Peyer's patch (tissue), 4 donors: ENCODE results near the gene KCTD15. TPM values are rescaled to one million over a fixed set of nuclear protein-coding genes. Genes with fewer than 3 reads are reported as not detected.

ENCODE experiments used
- DNase-seq, 3 donors: peaks; one replicate each; pipeline ENCODE4 v3.0.0-alpha.2; 2017 to 2019
- H3K27ac ChIP-seq, 4 donors: fragments of 200-600 bp; sonication (generic); one replicate each; pipeline ENCODE4 v1.5.1; 2016 to 2019
- H3K27me3 ChIP-seq, 2 donors: fragments of 200-600 bp; sonication (generic); one replicate each; pipeline ENCODE4 v1.5.1; 2019
- H3K36me3 ChIP-seq, 3 donors: fragments of 200-600 bp; sonication (generic); one replicate each; pipeline ENCODE4 v1.5.1; 2016 to 2019
- H3K4me1 ChIP-seq, 4 donors: fragments of 200-600 bp; sonication (generic); one replicate each; pipeline ENCODE4 v1.5.1; 2016 to 2019
- H3K4me3 ChIP-seq, 4 donors: fragments of 200-600 bp; sonication (generic); 1 replicate in 3 of 4; 2 replicates in 1 of 4; pipeline ENCODE4 v1.5.1; 2016 to 2019; ENCODE audit warnings: mild to moderate bottlenecking in 1 of 4
- H3K9me3 ChIP-seq, 4 donors: fragments of 200-600 bp; sonication (generic); one replicate each; pipeline ENCODE4 v1.5.1; 2016 to 2019; ENCODE audit warnings: mild to moderate bottlenecking in 1 of 4
- POLR2A ChIP-seq, 2 donors: fragments of 450-650 bp; IDR thresholded peaks; one replicate each; pipeline ENCODE4 v1.5.1; 2017; ENCODE audit warnings: antibody characterized with exemption in 2 of 2, mild to moderate bottlenecking in 2 of 2, moderate library complexity in 2 of 2
- total RNA-seq, 4 donors: library from RNA; depleted of rRNA; stranded (reverse); fragments of >200 nt; gene quantifications; one replicate each; pipeline ENCODE4 v1.1.0, GENCODE V29; 2016
- TF ChIP-seq, protein P1 (sequence below), 6 experiments: fragments of 450-650 bp in 4 of 6; fragments of 200-600 bp in 2 of 6; sonication (generic) in 1 of 6; IDR thresholded peaks; one replicate each; pipeline ENCODE4 v1.5.1; 2017 to 2019; ENCODE audit warnings: antibody characterized with exemption in 6 of 6, mild to moderate bottlenecking in 3 of 6, moderate library complexity in 1 of 6

Gene KCTD15
- total RNA-seq, 4 donors from 2014 or later, result 5.4 to 33.5 (median 21.6) TPM

DNA sequence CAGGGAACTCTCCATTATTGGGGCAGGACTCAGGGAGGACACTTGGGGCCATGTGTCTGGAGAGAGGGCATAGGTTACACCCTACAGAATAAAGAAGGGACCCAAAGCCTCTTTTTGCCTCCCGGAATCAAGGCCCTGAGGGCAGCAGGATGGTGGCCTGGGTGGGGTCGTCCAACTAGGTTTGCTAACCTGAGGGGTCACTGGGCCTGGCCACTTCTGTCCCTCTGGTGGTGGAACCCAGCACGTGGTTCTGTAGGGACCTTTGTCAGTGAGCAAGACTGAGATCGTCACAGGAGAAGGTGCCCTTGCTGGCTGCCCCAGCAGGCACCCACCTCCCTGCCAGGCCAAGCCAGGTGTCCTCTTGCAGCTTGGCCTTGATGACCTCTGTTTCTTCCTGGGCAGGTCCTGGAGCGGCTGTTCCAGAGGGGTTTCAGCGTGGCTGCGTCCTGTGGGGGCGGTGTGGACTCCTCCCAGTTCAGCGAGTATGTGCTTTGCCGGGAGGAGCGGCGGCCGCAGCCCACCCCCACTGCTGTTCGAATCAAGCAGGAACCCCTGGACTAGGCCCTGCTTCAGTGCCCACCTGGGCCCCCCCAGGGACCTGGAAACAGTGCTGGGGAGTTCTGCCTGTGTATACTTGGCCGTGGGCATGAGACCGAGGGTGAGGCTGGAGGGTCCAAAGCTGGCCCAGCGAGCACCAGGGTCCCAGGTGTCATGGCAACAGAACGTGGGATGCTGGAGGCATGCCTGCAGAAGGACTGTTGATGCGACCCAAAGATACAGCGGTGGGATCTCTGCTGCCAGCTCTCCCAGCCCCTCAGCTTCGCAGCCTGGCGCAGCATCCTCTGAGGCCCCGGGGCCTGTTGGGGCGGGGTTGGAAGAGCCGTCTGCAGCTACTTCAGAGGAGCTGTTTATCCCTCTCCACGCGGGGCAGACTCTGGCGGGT is 16.0 kb downstream of the KCTD15 start:
- Histone ChIP-seq H3K4me1 (peaks cover 0 to 5% (median 0%) of the 10 kb centered on the region in 4 donors), H3K4me3 (no peak overlapping the region), H3K36me3 (peaks cover 0 to 6% (median 0%) of the 10 kb centered on the region in 3 donors), H3K27ac (no peak overlapping the region), H3K9me3 (no peaks in the 10 kb centered on the region), H3K27me3 (no peaks in the 10 kb centered on the region)
- no peak for TF ChIP-seq POLR2A (IDR thresholded peaks at IDR 0.05)
- TF ChIP-seq, protein P1, sequence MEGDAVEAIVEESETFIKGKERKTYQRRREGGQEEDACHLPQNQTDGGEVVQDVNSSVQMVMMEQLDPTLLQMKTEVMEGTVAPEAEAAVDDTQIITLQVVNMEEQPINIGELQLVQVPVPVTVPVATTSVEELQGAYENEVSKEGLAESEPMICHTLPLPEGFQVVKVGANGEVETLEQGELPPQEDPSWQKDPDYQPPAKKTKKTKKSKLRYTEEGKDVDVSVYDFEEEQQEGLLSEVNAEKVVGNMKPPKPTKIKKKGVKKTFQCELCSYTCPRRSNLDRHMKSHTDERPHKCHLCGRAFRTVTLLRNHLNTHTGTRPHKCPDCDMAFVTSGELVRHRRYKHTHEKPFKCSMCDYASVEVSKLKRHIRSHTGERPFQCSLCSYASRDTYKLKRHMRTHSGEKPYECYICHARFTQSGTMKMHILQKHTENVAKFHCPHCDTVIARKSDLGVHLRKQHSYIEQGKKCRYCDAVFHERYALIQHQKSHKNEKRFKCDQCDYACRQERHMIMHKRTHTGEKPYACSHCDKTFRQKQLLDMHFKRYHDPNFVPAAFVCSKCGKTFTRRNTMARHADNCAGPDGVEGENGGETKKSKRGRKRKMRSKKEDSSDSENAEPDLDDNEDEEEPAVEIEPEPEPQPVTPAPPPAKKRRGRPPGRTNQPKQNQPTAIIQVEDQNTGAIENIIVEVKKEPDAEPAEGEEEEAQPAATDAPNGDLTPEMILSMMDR (IDR thresholded peaks at IDR 0.05), result no peak
- no peak for DNase-seq

DNA sequence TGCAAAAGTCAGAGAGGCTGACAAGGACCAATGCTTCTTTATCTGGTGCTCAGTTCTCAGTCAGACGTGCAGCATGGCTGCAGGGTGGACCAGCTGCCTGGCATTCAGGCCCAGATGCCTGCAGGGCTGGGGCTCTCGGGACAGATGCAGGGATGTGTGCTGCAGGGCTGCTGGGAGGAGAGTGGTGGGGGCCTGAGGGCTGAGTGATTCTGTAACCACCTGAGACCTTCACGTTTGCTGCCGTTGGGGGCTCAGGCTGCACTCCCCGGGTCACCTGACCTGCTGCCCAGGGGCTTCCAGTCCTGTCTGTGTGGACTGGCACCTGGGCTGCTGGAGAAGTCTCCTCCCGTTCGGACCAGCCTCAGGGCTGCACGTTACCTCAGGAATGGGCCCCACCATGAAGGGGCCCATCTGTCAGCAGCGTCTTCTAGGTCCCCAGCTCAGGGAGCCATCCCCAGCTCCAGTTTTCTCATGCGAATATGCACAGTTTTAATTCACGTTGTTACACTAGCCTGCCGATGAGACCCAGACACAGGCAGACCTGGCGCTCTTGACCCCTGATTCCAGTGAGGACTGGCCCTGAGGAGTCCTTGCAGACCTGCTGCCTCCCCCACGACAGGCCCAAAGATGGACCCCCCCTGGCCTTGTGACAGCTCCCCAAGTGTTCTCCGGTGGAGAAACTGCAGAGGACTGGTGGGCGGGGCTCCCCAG is 16.9 kb downstream of the KCTD15 start:
- H3K27ac ChIP-seq, result no peak overlapping the region
- H3K9me3 ChIP-seq, result no peaks in the 10 kb centered on the region
- H3K36me3 ChIP-seq, result peaks cover 0 to 6% (median 0%) of the 10 kb centered on the region in 3 donors
- no peaks in the 10 kb centered on the region for H3K27me3 ChIP-seq
- no peak for DNase-seq
- H3K4me1 ChIP-seq, result peaks cover 0 to 5% (median 0%) of the 10 kb centered on the region in 4 donors
- TF ChIP-seq, protein P1 (IDR thresholded peaks at IDR 0.05), result no peak
- TF ChIP-seq POLR2A (IDR thresholded peaks at IDR 0.05), result no peak
- H3K4me3 ChIP-seq, result no peak overlapping the region

DNA sequence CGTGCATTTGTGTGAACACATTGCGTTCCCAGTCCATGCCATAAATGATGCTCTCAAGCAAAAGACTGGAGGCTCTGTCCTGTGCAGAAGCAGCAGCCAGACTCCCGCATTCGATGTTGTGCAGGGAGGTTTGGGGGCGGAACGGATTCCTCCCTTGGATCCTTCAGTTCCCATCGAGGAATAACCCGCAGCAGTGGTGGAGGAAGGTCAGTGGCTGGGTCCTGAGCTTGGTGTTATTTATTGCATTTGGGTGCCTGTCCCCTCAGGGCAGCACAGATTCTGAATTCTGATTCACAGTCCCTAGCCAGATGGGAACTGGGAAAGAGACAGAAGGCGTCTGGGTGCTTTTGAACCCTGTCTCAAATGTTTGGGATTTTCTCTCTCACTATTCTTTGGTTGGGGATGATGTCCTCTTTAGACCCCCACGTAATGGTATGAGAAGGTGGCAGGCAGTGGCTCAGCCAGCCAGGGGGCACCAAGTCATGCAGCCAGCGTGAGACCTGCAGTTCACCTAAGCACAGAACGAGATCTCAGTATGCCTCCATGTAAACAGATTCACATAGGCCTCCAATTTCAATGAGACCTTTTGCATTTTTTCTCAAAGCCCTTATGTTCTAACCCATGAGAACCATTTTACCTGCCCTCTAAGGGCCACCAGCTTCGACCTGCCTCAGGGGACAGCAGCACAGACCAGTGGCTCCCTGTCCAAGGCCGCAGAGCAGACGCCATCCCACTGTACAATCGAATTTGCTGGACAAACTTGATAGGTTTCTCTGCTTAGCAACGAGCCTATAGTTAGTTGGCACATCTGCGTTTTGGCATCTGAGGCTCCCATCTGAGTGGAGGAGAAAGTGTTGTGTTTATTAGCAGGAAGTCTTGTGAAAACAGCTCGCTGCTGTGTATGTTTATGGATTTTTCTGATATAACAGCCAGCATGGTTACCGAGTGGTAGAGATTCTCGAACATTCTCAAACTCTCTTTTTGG is 17.8 kb downstream of the KCTD15 start:
- TF ChIP-seq POLR2A (IDR thresholded peaks at IDR 0.05), result no peak
- TF ChIP-seq, protein P1 (IDR thresholded peaks at IDR 0.05), result no peak
- H3K4me1 ChIP-seq, result peaks cover 0 to 7% (median 0%) of the 10 kb centered on the region in 4 donors

GRCh38 chr19:33815380-33816340 is 19.0 kb downstream of the KCTD15 start:
- no peaks in the 10 kb centered on the region for H3K9me3 ChIP-seq
- no peaks in the 10 kb centered on the region for H3K27me3 ChIP-seq
- H3K4me1 ChIP-seq, result peaks cover 0 to 19% (median 5%) of the 10 kb centered on the region in 4 donors
- no peak for DNase-seq
- peaks cover 0 to 6% (median 0%) of the 10 kb centered on the region in 3 donors for H3K36me3 ChIP-seq
- no peak for TF ChIP-seq POLR2A (IDR thresholded peaks at IDR 0.05)
- TF ChIP-seq, protein P1 (IDR thresholded peaks at IDR 0.05), result no peak
- no peak overlapping the region for H3K27ac ChIP-seq
- H3K4me3 ChIP-seq, result no peak overlapping the region

More for the DNA sequence above, 17.8 kb downstream of the KCTD15 start:
- H3K4me3 ChIP-seq, result no peak overlapping the region
- H3K27me3 ChIP-seq, result no peaks in the 10 kb centered on the region
- no peaks in the 10 kb centered on the region for H3K9me3 ChIP-seq
- H3K27ac ChIP-seq, result no peak overlapping the region
- no peak for DNase-seq
- H3K36me3 ChIP-seq, result peaks cover 0 to 6% (median 0%) of the 10 kb centered on the region in 3 donors
